HG02884 (cell line): ENCODE results near the gene SF3B4.
"Not testable (repeated sequence)": the region's sequence is repeated elsewhere in the genome, so short reads cannot be mapped to it uniquely, and the experiment has no call there.

Source experiments
- ATAC-seq: cut with Tn5 transposase; IDR thresholded peaks from one replicate; pipeline ENCODE4 v1.9.1; 2021; ENCODE audit warnings: mild to moderate bottlenecking, moderate library complexity; ENCODE audit not compliant: unreplicated experiment

SF3B4 gene, protein sequence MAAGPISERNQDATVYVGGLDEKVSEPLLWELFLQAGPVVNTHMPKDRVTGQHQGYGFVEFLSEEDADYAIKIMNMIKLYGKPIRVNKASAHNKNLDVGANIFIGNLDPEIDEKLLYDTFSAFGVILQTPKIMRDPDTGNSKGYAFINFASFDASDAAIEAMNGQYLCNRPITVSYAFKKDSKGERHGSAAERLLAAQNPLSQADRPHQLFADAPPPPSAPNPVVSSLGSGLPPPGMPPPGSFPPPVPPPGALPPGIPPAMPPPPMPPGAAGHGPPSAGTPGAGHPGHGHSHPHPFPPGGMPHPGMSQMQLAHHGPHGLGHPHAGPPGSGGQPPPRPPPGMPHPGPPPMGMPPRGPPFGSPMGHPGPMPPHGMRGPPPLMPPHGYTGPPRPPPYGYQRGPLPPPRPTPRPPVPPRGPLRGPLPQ

DNA sequence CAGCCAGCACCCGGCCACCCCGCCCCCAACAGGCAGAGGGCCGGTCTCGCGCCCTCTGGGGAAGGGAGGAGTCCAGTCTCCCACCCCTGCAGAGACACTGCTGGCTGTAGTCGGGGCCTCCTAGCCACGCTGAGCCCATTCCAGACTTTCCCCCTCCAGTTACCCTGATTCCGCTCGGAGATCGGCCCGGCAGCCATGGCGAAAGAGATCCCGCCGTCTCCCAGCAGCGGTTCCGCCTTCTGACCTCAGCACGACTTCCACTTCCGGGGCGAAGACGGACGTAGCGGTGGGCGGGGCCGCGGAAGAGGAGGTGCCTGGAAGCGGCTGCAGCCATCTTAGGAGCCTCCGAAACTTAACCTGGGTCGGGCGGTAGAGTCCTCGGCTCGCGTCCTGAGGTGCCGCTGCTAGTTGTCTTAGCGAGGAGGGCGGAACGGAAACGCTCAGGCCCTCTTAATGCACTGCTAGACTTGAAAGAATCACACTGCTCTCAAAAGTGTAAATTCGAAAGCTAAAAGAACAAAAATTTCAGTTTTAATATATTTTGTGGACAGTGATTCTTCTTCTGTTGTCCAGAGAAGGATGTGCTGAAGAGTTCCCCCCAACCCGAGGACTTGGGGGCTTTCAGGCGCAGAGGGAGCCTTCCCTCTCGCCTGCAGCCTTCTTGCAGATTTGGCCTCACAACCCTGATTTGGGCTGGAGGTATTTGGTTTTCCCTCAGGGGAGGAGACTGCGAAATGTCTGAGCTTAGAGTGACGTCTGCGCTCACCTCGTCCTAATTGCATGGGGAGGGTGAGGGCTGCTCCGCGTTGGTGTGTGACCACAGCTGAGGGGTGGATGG, at the start of gene SF3B4:
TSS of gene SF3B4 (minus strand) at position 241 of the 838 bp plus-strand sequence. CDS start at position 197, 44 bp downstream.
- ATAC-seq = peak; percentile 88

DNA sequence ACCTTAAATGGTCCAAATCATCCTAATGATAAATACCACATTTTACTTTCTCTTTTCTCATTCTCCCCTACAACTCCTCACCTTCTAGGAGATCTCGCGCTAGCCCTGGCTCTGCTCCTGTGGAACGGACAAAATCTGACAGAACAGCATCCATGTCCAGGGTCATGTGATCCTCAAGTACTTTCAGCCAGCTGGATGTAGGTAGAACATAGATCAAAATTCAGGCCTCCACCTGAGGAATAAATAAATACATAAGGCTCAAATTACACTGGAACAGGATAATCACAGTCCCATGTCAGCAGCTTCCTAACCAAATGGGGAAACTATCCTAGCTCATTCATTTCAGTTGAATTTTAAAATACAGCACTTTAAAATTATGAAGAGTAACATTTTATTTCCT, 49.7 kb upstream of the SF3B4 start:
- no peak for ATAC-seq

DNA sequence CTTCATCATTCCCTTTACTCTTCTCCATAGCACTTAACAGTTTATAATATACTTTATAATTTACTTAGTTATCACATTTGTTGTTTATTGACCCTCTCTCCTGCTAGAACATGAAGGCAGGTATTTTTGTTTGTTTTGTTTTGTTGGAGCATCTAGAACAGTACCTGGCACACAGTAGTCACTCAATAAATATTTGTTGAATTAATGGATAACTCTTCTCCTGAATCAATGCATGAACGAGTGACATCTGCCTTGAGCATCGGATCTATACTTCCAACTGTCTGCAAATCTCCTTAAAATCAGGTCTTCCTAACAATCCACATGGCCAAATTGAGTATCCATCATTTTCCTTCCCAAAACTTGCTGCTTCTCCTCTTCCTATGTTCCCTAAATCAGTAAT, 44.9 kb upstream of the SF3B4 start:
- no peak for ATAC-seq

DNA sequence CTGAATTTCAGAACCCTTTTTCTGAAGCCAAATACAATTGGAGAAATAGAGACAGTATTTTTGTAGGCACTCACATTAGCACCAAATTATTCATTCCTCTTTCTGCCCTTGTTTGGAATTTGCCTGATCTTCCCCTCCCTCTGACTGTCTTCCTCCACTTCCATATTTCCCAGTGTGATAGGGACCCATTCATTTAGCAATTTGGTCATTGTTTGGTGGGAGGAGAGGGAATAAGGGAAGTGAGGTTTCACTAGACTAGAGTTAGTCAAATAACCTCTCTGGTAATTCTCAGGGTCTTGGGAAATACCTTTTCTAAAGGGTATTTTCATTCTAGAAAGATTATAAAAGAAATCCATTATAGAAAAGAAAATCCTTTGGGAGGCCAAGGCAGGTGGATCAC, 40.0 kb upstream of the SF3B4 start:
- ATAC-seq = no peak

DNA sequence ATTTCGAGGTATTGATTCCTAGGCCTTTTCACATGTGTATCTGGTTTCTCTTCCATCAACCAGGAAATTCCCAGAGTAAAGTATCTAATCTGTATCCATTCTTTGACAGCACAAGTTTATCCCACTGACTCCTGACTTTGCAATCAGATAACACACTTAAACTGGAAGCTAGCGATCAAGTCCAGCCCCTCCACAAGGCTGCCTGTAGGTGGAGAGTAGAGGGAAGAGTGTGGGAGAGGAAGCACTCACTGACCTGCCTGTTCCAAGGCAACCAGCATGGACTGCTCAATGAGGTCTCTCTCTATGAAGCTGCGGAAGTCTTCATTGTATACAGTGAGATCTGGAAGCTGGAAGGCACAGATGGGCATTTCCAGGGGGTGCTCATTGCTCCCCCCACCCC, 39.4 kb upstream of the SF3B4 start:
- no peak for ATAC-seq

DNA sequence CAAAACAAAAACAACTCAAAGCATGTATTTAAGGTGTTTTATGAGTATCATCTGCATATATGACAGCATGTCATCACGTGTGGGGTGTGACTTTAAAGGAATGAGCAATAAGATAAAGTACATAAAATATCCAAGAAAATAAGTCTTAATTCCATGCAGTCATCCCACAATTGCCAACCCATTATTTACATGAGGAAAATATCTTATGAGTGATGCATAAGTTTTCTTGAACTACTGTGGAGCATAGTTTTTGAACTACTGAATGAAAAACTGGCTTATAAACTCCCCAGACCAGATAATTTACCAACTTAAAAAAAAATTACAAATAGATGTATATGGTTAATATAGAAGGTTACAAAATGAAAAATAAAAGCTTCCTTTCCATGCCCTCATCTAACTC, 38.8 kb upstream of the SF3B4 start:
- ATAC-seq = no peak

DNA sequence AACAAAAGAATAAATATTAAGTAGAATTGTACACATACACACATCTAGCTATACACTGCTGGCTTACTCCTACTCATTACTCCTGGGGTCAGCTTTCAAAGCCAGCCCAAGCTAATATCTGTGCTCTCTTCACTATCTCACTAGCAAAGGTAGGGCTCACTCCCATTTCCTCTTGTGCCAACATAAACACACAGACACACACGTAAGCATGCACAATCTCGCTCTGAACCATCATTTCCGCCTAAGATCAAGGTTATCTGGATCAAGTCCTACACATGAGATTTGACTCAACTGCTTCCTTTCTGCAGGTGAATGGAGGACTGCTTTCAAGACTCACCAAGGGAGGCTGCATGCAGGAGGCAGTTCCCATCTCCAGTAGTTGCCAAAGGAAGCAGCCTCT, 37.8 kb upstream of the SF3B4 start:
- no peak for ATAC-seq

DNA sequence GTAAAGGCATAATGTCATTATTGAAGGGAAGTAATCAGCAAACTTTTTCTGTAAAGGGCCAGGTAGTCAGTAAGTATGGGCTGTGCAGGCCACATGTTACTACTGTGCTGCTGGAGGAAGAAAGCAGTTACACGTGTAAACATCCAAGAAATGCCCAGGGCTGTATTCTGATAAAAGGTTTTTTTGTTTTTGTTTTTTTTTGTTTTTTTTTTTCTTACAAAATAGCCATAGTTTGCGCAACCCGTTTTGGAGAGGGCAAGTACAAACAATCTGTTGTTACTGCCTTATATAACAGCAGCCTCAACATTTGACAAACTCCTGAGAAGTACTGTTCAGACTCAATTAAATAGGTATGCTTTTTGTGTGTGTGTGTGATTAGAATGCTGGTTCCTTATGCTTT, 35.8 kb upstream of the SF3B4 start:
- ATAC-seq = no peak

DNA sequence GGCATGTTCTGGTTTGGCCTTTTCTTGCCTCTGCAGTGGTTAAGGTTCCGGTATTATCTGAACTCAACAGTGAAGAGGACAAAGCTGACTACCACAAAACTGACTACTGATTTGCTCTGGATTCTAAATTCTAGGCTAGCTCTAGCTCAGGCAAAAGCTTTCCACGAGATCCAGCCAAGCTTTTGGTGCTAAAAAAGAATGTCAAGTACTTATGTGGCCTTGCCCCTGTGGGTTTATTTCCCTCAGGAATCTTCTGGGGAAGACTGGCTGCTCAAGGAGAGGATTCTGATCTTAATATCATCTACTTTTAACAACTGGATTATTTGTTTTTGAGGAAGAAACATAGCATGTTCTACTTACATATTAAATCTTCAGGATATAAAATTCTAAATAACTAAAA, 35.1 kb upstream of the SF3B4 start:
- no peak for ATAC-seq

DNA sequence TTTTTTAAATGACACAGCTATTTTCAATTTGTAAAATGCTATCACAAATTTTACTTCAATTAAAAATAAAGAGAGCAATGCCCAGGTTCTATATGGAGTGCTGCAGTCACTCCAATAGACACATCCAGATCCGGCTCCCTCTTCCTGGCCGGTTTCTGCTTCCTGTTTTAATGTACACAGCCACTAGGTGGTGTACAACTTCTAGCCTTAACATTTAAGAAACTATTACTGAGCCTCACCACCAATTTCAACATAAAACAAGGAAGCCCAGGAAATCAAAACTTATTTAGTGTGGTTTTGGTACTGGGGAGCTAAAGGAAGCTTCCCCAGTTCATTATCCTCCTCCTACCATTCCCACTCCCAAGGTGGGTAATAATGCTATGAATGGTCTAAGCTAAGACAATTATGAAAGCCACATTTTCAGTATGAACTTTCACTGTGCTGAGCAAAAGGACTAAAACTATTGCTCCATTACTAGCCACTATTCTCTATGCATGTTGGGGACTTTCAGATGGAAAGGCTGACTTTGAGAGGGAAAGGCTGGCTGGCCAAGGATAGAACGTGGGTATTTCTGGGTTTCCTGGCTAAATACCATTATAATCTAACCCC, 34.5 kb upstream of the SF3B4 start:
- no peak for ATAC-seq

DNA sequence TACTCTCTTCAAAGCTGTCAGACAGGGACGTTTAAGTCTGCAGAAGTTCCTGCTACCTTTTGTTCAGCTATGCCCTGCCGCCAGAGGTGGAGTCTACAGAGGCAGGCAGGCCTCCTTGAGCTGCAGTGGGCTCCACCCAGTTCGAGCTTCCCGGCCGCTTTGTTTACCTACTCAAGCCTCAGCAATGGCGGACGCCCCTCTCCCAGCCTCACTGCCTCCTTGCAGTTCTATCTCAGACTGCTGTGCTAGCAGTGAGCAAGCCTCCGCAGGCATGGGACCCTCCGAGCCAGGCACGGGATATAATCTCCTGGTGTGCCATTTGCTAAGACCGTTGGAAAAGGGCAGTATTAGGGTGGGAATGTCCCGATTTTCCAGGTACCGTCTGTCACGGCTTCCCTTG, 29.9 kb upstream of the SF3B4 start:
- ATAC-seq = not testable (repeated sequence)

DNA sequence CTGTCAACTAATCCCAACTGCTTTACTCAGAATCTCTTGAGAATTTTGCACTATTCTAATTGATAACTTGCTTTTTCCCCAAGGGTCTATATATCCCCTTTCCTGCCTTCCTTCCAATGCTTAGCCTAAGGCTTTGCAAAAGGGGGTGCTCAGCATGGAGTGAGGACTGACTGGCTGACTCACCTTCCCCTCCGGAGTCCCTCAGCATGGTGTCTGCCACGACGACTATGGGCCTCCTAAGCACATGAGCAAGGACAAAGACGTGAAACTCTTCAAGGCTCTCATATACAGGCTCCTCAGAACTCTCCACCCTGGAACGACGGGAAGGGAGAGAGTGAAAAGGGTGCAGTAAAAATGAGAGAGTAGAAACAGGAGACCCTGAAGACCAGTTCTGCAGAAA, 22.3 kb upstream of the SF3B4 start:
- no peak for ATAC-seq

DNA sequence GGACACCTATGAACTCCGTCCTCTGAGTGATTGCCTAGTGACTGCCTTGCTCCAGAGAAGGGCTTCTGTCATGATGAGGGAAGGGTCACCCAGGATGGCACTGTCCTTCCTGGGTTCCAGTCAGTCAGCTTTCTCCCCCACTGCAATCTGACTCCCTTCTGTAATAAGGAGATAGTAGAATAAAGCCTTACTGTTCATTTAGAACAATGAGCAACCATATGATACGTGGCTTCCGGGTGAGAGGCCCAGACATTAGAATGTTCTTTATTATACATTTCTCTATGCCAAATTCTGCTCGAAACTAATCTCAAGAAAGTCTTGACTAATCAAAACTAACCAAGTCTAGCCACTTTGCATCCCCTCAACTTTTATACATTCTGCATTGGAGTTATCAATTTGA, 17.6 kb upstream of the SF3B4 start:
- no peak for ATAC-seq

DNA sequence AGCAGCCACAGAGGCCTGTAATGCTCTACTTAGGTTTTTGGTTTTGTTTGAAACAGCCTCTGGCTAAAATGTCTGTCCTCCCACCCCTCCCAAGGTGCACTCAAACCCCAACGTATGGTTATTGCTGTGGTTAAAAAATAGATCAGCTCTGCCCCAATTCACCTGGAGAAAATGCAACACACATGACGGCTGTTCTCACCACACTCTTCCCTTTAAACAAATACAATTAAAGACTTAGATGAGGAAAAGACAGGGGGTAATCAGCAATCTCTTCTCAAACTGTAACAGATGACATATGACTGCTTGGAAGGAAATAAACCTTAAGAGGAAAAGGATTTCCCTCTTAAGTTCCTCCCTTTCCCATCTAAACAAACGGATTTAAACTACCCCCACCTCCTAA, 15.3 kb upstream of the SF3B4 start:
- ATAC-seq = no peak

DNA sequence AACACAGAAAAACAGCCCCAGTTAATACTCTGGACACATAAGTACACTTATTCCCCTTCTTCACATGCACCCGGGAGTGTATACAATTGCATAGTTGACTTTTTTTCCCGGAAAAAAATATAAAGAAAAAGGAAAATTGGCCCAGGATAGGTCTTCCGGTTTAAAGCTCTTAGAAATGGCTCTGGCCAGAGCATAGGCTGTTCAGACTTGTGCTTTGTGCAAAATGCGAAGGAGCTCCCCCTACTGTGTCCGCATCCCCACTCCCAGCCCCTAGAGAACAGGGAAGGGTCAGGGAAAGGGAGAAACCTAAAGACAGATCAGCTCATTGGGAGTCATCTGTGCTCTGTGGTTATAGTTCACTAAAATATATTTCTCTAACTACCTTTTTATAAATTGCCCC, 14.6 kb upstream of the SF3B4 start:
- no peak for ATAC-seq

DNA sequence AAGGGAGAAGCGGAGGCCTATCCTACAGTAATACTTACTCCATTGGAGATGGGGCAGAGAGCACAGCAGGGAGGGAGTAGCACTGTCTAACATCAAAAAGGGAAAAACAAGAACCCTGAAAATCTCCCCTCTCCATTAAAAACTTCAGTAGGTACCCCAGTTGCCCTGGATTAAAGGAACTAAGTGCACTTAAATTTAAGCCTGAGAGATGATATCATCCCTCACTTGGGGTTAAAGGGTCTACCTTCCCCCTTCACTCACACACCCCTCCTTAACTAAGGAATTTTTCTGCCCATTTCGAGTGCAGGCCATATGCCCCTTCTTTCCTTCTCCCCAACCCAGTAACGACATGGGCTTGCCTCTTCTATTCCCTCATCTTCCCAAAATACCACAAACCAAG, 12.8 kb upstream of the SF3B4 start:
- ATAC-seq = no peak

DNA sequence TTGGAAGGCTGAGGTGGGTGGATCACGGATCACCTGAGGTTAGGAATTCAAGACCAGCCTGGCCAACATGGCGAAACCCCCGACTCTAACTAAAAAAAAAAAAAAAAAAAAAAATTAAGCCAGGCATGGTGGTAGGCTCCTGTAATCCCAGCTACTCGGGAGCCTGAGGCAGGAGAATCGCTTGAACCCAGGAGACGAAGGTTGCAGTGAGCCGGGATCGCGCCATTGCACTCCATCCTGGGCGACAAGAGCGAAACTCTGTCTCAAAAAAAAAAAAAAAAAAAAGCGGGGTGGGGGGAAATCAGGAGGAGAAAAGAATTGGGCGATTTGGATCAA, 11.0 kb upstream of the SF3B4 start:
- not testable (repeated sequence) for ATAC-seq

DNA sequence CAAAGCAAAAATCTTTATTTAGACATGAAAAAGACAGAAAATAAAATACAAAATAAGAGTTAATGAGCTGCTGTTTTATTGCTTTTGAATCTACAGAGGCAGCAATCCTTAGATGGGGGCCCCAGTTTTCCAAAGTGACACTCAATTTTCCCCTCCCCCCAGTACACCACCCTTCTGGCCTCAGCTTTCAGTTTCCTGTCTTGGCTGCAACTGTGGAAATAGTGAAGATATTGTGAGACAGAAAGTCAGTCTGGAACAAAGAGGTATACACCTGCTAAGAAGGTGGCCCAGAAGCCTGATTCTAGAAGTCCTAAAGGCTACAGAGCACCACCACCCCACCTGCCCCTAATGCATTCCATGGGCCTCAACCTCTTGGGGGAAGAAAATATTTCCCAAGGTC, 10.2 kb upstream of the SF3B4 start:
- ATAC-seq = no peak

DNA sequence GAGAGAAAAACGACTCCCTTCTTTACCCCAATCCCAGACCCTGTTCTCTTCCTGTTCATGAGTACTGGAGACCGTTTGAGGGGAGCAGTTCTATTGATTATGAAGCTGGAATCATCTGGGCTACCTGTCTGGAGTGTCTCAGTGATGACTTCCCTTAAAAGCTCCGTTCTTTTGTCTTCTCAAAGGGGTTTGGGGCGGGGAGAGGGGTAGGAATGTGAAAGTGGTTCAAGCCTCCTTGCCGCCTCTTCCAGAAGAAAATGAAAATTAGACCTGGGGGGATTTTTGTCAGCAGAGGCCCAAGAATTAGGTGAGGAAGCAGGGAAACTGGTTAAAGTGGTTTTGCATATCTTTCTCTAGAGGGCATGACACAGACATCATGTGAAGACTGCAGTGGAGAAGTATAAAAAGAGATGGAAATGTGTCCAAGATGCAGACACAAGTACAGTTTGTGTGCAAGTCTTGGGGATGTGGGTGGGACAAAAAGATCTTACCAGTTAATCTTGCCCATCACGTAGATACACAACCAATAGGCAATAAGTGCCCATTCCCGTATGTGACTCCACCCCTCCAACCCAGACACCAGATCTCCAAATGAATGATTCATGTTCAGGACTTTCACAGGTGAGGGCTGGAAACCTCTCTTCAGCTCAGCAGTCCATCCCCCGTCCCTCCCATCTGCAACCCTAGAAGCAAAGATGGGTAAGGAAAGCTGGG, 9.5 kb upstream of the SF3B4 start:
- no peak for ATAC-seq

DNA sequence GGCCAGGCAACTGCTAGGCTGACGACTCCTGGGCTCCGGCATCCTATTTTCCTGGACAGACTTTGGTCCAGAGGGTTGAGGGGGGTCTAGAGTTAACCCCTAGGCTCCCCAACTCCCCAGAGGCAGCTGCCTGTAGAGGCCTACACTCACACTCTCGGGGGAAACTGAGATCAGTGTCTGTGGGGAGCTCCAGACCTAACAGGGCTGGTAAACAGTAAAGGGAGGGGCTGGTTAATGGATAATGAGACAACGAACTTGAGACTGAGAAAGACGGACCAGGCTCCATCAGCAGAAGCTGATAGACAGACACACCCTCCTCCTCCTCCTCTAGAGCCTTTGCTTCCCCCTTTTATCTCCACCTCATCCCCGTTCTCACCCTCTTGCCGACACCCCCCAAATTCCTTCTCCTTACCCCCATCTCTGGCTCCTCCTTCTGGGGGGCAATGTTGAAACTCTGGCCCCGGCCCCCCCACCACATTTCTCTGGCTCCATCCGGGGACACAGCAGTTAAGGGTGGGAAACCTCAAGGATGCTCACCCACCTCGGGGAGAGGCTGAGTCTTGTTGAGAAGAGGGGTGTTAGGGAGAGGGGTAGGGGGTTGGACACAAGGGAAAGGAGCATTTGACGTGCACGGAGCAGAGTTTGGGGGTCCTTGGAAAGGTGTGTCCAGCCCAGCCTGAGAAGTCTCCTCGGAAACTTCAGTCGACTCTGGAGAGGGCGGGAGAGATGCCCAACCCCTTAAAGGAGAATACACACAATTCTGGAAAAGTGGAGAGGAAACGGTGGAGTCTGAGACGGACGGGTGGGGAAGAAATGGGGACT, 8.8 kb upstream of the SF3B4 start, which contains the start of gene MTMR11:
TSS of gene MTMR11 (minus strand) at position 710 of the 822 bp plus-strand sequence. CDS start at position 478, 232 bp downstream.
- no peak for ATAC-seq
